ENCODE results near the gene VPS33A.

Gene VPS33A

GRCh38 chr12:122235741-122236140 is 30.6 kb downstream of the VPS33A start:
- Histone ChIP-seq H3K9ac (ENCODE audit: low read depth, low read length) (no peak overlapping the region), H3K36me3 (ENCODE audit: insufficient read depth, low read length) (no peaks in the 10 kb centered on the region), H3K4me1 (ENCODE audit: insufficient read depth, low read length) (no peaks in the 10 kb centered on the region), H3K9me3 (ENCODE audit: control insufficient read depth, insufficient read depth, low read length) (no peaks in the 10 kb centered on the region)

- Histone ChIP-seq H3K9me3 (ENCODE audit: control insufficient read depth, insufficient read depth, low read length) (no peaks in the 10 kb centered on the region), H3K4me1 (ENCODE audit: insufficient read depth, low read length) (no peaks in the 10 kb centered on the region), H3K9ac (ENCODE audit: low read depth, low read length) (no peak overlapping the region), H3K36me3 (ENCODE audit: insufficient read depth, low read length) (no peaks in the 10 kb centered on the region)
These were observed 33.6 kb downstream of the VPS33A start for GRCh38 chr12:122232691-122233090.

DNA sequence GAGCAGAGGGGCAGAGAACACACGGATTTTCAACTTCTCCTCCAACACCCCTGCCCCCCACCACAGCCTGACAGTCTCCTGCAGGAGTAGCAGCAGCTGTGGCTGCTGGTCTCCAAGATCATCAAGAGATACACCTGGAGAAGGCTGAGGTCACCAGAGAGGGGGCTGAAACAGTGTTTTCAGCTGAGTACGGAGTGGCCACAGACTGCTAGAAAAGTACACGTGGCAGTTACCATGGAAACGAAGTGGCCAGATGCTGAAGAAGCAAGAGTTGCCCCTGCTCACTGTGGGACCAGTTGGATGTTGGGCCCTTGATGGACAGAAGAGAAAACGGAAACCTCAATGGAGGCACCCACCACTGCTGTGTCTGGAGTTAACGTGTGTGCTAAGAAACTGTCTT is 35.5 kb downstream of the VPS33A start:
- Histone ChIP-seq H3K9ac (ENCODE audit: low read depth, low read length) (no peak overlapping the region), H3K9me3 (ENCODE audit: control insufficient read depth, insufficient read depth, low read length) (no peaks in the 10 kb centered on the region), H3K4me1 (ENCODE audit: insufficient read depth, low read length) (no peaks in the 10 kb centered on the region), H3K36me3 (ENCODE audit: insufficient read depth, low read length) (no peaks in the 10 kb centered on the region)

DNA sequence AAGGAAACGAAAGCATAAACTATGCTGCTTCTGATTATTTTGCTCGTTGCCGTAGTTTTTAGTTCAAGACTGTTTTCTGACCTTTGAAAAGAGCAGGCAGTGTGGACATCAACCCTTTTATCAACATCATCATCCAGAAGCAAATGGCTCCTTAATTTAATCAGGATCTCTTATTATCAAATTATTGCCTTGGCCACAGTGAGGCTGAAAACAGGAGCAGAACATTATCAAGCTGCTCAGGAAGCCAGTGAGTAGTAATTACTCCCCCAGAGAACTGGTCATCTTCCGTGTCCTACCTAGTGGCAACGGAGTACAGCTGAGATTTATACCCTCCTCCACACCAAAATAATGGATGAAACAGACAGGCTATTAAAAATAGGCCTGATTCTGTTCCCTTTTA is 38.2 kb downstream of the VPS33A start:
- Histone ChIP-seq H3K9ac (ENCODE audit: low read depth, low read length) (no peak overlapping the region), H3K9me3 (ENCODE audit: control insufficient read depth, insufficient read depth, low read length) (no peaks in the 10 kb centered on the region), H3K4me1 (ENCODE audit: insufficient read depth, low read length) (peaks cover 7% of the 10 kb centered on the region), H3K36me3 (ENCODE audit: insufficient read depth, low read length) (no peaks in the 10 kb centered on the region)

DNA sequence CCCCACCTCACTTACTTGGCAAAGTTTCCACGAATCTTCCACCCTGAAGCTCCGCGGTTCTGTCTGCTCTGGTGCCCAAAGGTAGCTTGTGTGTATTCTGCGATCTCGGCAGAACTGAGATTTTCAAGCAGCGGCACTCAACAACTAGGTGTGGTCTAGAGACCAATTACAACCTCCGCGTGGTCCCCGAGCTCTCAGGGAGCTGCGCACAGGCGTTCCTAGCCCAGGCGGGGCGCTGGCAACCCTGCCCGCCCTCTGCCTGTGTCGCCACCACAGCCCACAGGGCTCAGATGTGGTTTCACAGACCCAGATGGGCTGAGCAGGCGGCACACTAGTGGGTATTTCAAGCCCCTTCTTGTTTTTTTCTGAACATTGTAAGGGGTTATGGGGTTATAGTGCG is 39.0 kb downstream of the VPS33A start:
- Histone ChIP-seq H3K36me3 (ENCODE audit: insufficient read depth, low read length) (no peaks in the 10 kb centered on the region), H3K9me3 (ENCODE audit: control insufficient read depth, insufficient read depth, low read length) (no peaks in the 10 kb centered on the region), H3K9ac (ENCODE audit: low read depth, low read length) (no peak overlapping the region), H3K4me1 (ENCODE audit: insufficient read depth, low read length) (peaks cover 7% of the 10 kb centered on the region)

DNA sequence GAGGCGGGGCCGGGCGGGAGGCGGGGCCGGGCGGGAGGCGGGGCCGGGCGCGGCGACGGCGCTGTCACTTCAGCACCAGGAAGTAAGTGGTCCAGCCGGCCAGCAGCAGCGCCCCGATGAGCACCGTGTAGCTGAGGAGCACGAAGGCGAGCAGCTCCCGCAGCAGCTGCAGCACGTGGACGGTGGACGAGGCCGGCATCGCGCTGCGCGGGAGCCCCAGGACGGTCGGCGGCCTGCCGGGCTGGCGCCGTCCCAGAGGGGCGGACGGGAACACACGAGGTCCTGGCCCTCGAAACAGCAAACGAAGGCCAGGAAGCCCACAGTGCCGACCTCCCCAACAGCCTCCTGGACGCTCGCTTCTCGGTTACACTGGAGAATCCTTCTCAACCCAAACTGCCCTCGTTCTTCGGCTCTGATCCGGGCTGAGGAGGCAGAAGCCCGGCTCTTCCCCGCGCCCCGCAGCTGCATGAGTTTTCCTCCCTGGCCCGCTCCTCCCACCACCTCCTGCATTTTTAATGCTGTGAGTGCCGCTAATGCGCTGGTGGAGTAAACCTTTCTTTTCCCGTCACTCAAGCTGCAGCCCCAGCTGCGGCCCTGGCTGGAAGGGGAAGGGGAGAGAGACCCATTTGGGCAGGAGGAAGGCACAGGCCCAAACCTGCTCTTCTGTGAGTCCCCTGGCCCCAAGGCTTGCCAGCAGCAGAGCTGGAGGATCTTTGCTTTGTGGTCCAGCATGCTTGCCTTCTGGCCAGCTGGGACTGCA is 39.7 kb downstream of the VPS33A start:
- no peaks in the 10 kb centered on the region for H3K9me3 ChIP-seq (ENCODE audit: control insufficient read depth, insufficient read depth, low read length)
- peak overlapping the region; percentile 25; the same call in 1 of the 2 replicates for H3K9ac ChIP-seq (ENCODE audit: low read depth, low read length)
- H3K36me3 ChIP-seq (ENCODE audit: insufficient read depth, low read length): peaks cover 3% of the 10 kb centered on the region; the same call in 1 of the 2 replicates
- H3K4me1 ChIP-seq (ENCODE audit: insufficient read depth, low read length): peaks cover 7% of the 10 kb centered on the region

DNA sequence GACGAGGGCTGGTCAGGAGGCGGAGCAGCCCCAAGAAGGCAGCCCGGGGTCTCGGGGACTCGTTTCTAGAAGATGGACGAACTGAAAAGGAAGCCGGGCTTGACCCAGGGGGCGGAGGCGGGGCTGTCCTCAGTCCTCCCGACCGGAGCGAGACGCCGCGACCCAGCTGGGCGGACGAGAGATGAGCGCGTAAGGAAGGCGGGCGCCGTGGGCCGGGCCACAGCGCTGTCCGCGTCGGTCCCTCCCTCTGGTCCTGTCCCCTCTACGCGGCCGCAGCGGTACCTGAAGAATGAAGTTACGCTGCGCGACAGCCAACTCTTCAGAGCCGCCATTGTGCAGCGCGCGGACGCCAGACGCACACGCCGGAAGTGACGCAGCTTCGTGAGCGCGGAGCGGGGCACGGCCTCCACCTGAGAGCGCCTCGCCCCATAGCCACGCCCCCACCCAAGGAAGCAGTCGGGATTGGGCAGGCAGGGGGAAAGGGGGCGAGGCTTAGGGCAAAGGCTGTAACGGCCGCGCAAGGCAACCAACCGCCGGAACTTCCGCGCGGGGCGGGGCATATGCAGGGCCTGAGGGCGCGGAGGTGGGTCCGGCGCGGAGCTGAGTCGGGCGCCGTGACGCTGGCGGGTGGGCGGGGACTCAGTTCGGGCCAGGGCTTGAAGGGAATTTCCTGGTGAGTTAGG is 40.5 kb downstream of the VPS33A start, which contains the start of gene DIABLO:
TSS of gene DIABLO (minus strand) at position 370 of the 683 bp plus-strand sequence. CDS start at position 332, 38 bp downstream.
- Histone ChIP-seq H3K36me3 (ENCODE audit: insufficient read depth, low read length) (peaks cover 10% of the 10 kb centered on the region), H3K9ac (ENCODE audit: low read depth, low read length) (peak within 1 kb of the TSS; percentile 86)

GRCh38 chr12:122216445-122216844 is 49.8 kb downstream of the VPS33A start:
- Histone ChIP-seq H3K4me1 (ENCODE audit: insufficient read depth, low read length) (no peaks in the 10 kb centered on the region), H3K9ac (ENCODE audit: low read depth, low read length) (no peak overlapping the region), H3K9me3 (ENCODE audit: control insufficient read depth, insufficient read depth, low read length) (no peaks in the 10 kb centered on the region), H3K36me3 (ENCODE audit: insufficient read depth, low read length) (peaks cover 50% of the 10 kb centered on the region)

More for the DNA sequence above, 40.5 kb downstream of the VPS33A start, which contains the start of gene DIABLO:
- peaks cover 7% of the 10 kb centered on the region for H3K4me1 ChIP-seq (ENCODE audit: insufficient read depth, low read length)
- no peaks in the 10 kb centered on the region for H3K9me3 ChIP-seq (ENCODE audit: control insufficient read depth, insufficient read depth, low read length)

GRCh38 chr12:122215771-122216170 is 50.5 kb downstream of the VPS33A start:
- no peak overlapping the region for H3K9ac ChIP-seq (ENCODE audit: low read depth, low read length)
- H3K4me1 ChIP-seq (ENCODE audit: insufficient read depth, low read length): no peaks in the 10 kb centered on the region
- H3K9me3 ChIP-seq (ENCODE audit: control insufficient read depth, insufficient read depth, low read length): no peaks in the 10 kb centered on the region
- peaks cover 49% of the 10 kb centered on the region for H3K36me3 ChIP-seq (ENCODE audit: insufficient read depth, low read length)

DNA sequence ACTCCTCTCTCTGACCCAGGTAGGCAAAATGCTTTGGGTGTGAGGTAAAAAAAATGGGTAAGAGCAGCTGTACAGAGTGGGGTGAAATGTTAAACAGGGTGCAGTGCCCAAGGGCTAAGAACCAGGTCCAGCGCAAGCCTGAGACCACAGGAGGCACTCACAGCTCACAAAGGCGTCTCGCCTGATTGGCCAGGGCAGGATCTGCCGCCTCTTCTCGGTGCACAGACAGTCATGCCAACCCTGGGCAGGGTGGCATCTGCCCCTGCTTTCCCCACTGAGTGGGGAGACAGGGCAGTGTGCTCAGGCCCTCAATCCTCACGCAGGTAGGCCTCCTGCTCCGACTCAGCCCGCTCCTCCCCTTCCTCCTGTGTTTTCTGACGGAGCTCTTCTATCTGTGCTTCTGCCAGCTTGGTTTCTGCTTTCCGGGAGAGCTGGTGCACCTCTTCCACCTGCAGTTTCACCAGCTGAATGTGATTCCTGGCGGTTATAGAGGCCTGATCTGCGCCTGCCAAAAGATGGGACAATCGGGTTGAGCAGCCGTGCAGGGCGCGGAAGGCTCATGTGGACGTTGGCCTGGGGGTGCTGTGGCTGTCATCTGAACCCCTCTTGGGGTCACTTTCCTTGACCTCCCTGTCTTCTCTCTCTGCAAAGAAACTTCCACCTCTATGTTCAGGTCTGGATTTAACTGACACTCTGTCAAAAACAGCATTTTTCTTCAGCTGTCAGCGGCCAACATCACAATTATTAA is 58.0 kb downstream of the VPS33A start:
- peaks cover 18% of the 10 kb centered on the region for H3K36me3 ChIP-seq (ENCODE audit: insufficient read depth, low read length)

DNA sequence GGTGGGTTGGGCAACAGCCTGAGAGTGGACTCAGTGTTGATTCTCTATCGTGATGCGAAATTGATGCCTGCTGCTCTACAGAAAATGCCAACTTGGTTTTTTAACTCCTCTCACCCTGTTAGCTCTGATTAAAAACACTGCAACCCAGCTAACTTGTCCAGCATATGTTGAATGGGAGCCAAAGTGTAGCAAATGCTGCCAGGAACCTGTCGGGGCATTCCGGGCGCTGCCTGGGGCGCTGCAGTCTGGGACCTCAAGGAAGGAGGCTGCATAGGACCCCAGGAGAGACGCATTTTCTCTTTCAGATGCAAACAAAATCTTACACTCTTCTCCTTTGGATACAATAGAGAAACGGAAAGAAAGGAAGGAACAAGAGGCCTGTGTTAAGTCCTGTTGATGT is 58.9 kb downstream of the VPS33A start:
- Histone ChIP-seq H3K4me1 (ENCODE audit: insufficient read depth, low read length) (peaks cover 7% of the 10 kb centered on the region; the same call in 1 of the 2 replicates), H3K9me3 (ENCODE audit: control insufficient read depth, insufficient read depth, low read length) (no peaks in the 10 kb centered on the region), H3K36me3 (ENCODE audit: insufficient read depth, low read length) (peaks cover 15% of the 10 kb centered on the region; the same call in 1 of the 2 replicates), H3K9ac (ENCODE audit: low read depth, low read length) (no peak overlapping the region)

More for the DNA sequence above, 58.0 kb downstream of the VPS33A start:
- Histone ChIP-seq H3K9me3 (ENCODE audit: control insufficient read depth, insufficient read depth, low read length) (no peaks in the 10 kb centered on the region), H3K4me1 (ENCODE audit: insufficient read depth, low read length) (peaks cover 7% of the 10 kb centered on the region; the same call in 1 of the 2 replicates), H3K9ac (ENCODE audit: low read depth, low read length) (no peak overlapping the region)

- Histone ChIP-seq H3K9ac (ENCODE audit: low read depth, low read length) (no peak overlapping the region), H3K9me3 (ENCODE audit: control insufficient read depth, insufficient read depth, low read length) (no peaks in the 10 kb centered on the region), H3K4me1 (ENCODE audit: insufficient read depth, low read length) (peaks cover 7% of the 10 kb centered on the region; the same call in 1 of the 2 replicates), H3K36me3 (ENCODE audit: insufficient read depth, low read length) (peaks cover 15% of the 10 kb centered on the region; the same call in 1 of the 2 replicates)
These were observed 59.3 kb downstream of the VPS33A start for GRCh38 chr12:122206976-122207375.

DNA sequence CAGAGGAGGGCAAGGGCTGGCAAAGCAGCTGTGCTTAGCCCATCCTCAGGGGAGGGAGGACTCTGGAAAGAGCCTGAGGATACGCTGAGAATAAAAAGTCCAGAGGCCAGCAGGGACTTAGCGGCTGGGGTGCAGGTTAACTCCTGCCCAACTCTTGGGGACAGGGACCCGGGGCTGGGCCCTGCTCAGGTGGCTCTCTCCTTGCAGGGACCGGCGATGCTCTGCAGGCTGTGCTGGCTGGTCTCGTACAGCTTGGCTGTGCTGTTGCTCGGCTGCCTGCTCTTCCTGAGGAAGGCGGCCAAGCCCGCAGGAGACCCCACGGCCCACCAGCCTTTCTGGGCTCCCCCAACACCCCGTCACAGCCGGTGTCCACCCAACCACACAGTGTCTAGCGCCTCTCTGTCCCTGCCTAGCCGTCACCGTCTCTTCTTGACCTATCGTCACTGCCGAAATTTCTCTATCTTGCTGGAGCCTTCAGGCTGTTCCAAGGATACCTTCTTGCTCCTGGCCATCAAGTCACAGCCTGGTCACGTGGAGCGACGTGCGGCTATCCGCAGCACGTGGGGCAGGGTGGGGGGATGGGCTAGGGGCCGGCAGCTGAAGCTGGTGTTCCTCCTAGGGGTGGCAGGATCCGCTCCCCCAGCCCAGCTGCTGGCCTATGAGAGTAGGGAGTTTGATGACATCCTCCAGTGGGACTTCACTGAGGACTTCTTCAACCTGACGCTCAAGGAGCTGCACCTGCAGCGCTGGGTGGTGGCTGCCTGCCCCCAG is 60.0 kb downstream of the VPS33A start:
- H3K36me3 ChIP-seq (ENCODE audit: insufficient read depth, low read length): peaks cover 13% of the 10 kb centered on the region; the same call in 1 of the 2 replicates

More for the DNA sequence above, 60.0 kb downstream of the VPS33A start:
- Histone ChIP-seq H3K9me3 (ENCODE audit: control insufficient read depth, insufficient read depth, low read length) (no peaks in the 10 kb centered on the region), H3K9ac (ENCODE audit: low read depth, low read length) (no peak overlapping the region), H3K4me1 (ENCODE audit: insufficient read depth, low read length) (peaks cover 7% of the 10 kb centered on the region; the same call in 1 of the 2 replicates)
